HG02973 (cell line): Measurements from ENCODE around the gene PKP3.
"Not testable (repeated sequence)": the region's sequence is repeated elsewhere in the genome, so short reads cannot be mapped to it uniquely, and the experiment has no call there.

Experiments
- ATAC-seq: cut with Tn5 transposase; IDR thresholded peaks from one replicate; pipeline ENCODE4 v1.9.1; 2021; ENCODE audit warnings: moderate library complexity; ENCODE audit not compliant: unreplicated experiment

Gene PKP3

DNA sequence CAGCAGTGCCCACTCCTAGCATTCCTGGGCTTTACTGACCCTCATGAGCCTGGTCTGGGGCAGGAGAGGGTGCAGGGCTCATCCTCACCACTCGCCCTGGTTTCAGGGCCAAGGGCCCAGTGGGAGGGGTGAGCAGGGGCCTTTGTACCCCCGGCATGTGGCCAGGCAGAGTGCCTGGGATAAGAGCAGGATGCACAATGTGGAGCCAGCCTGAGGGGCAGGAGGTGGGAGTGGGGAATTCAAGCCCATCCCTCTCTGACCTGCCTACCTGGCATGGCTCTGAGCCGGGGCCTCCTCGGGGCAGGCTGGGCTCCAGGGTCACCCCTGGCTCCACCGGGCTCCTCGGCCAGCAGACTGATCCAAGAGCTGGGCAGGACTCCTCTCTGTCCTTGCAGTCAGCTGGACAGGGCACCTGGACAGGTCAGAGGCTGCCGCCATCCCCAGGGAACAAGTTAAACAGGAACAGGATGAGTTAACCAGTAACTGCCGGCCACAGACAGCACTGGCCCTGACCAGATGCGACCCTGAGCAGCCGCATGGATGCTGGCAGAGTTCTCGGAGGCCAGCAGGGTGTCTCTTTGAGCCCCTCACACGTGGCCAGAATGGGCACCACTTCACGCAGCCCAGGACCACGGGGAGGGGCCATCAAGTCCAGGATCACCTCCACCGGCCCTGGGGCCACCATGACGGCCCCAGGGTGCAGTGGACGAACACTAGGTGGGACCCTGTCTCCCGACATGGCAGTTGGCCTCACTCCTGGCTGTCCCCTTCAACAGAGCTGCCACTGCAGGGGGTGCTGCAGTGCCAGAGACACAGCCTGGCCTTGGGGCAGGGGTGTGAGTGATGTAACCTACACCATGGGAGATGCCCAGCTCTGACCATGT lies 15.8 kb downstream of the PKP3 start:
- no peak for ATAC-seq

DNA sequence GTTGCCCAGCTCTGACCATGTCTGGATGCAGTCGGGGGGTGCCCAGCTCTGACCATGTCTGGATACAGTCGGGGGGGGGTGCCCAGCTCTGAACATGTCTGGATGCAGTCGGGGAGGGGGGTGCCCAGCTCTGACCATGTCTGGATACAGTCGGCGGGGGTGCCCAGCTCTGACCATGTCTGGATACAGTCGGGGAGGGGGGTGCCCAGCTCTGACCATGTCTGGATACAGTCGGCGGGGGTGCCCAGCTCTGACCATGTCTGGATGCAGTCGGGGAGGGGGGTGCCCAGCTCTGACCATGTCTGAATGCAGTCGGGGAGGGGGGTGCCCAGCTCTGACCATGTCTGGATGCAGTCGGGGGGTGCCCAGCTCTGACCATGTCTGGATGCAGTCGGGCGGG lies 16.7 kb downstream of the PKP3 start:
- not testable (repeated sequence) for ATAC-seq

GRCh38 chr11:411520-411919 lies 17.5 kb downstream of the PKP3 start:
- ATAC-seq: not testable (repeated sequence)

DNA sequence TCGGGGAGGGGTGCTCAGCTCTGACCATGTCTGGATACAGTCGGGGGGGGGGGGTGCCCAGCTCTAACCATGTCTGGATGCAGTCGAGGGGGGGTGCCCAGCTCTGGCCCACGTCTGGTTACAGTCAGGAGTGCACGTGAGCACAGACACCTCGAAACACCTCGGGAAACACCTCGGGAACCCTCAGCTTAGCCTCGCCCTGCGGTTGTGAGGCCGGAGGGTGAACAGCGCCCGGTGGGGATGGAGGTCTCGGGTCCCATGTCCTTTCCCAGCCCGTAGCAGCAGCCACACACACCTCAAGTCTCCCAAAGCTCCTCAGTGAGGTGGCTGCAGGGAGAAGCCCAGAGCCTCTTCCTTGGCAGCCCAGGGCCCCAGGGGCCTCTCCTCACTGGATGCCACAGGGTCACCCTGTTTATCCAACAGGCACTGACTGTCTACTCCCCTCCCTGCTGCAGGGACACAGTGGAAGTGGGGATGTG lies 18.7 kb downstream of the PKP3 start:
- no peak for ATAC-seq

DNA sequence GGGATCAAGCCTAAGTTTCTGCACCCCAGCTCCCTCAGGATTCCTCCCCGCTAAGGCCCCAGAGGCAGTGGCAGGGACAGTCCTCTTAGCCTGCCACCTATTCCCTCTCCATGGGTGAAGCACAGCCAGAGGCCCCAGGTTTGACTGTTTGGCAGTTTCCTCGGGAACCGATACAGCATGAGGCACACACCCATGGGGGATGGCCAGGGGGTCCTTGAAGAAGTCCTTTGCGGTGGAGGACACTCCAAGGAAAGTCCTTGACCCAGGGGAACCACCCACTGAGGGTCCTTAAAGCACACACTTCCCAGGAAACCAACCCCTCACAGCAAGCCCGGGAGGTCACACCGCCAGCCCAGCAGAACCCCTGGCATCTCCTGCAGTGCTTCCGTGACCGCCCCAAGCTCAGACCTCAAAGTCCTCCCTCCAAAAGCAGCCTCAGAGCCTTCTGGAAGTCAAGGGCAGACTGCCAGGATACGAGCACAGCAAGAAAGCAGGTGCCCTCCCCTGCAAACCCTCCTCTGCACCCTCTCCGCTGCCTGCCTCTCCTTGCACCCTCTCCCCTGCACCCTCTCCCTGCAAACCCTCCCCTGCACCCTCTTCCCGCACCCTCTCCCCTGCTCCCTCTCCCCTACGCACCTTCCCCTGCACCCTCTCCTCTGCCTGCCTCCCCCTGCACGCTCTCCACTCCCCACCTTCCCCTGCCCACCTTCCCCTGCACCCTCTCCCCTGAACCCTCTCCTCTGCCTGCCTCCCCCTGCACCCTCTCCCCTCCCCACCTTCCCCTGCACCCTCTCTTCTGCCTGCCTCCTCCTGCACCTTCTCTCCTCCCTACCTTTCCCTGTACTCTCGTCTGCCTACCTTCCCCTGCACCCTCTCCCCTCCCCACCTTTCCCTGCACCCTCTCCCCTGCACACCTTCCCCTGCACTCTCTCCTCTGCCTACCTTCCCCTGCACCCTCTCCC lies 19.4 kb downstream of the PKP3 start:
- no peak for ATAC-seq

- no peak for ATAC-seq
Measured at GRCh38 chr11:414318-414857, 20.4 kb downstream of the PKP3 start.

DNA sequence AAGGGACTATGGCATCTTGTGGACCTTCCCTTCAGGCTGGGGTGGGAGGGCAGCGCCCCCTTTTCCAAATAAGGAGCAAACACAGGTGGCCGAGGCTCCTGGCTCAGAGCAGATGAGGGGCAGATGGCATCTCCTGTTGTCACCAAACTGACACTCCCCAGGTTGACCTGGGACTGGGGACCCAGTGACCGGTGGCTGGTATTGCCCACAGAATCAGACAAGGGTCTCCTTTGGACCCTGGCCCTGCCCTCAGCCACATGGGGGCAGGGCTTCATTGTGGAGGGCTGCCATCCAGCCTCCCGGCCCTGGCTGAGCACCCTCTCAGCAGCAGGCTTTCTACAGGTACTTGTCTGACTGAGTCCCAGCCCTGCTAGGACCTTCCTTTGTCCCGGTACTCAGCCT lies 21.6 kb downstream of the PKP3 start:
- no peak for ATAC-seq

- no peak for ATAC-seq
Measured at GRCh38 chr11:416051-416756, 22.2 kb downstream of the PKP3 start.

DNA sequence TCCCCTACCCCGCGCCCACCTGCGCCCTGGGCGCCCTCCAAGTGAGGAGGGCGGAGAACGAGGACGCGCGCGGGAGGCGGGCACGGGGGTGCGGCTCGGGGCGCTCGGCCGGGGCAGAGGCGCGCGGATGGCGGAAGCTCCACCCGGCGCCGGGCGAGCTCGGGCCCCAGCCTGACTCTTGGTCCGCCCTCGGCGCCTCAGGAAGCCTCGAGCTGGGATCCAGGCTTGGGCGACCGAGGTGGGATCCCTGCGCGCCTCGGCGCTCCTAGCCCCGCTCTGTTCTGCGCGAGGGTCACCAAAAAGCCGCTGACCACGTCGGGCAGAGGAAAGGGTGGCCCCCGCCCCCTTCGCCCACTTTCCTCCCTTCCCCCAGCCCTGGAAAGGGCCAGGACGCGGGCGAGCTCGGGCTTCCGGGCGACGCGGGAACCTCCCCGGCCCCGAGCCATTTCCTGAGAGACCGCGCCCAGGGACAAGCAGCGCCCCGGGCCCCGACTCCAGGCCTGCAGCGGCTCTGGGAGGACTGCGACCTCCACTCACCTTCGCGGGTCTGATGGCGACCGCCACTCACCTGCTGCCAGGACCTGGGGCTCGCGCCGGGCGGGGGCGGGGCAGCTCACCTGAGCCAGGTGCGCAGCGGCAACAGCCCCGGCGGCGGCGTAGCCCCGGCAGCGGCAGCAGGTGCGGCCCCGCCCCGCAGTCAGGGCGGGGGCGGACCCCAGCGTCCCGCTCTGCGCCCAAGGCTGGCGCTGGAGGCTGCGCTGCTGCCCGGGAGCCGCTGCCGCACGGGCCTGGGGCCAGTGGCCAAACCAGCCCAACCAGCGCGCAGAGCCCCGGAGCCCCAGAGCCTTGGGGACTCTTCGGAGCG lies 23.0 kb downstream of the PKP3 start:
- ATAC-seq: peak; percentile 44

DNA sequence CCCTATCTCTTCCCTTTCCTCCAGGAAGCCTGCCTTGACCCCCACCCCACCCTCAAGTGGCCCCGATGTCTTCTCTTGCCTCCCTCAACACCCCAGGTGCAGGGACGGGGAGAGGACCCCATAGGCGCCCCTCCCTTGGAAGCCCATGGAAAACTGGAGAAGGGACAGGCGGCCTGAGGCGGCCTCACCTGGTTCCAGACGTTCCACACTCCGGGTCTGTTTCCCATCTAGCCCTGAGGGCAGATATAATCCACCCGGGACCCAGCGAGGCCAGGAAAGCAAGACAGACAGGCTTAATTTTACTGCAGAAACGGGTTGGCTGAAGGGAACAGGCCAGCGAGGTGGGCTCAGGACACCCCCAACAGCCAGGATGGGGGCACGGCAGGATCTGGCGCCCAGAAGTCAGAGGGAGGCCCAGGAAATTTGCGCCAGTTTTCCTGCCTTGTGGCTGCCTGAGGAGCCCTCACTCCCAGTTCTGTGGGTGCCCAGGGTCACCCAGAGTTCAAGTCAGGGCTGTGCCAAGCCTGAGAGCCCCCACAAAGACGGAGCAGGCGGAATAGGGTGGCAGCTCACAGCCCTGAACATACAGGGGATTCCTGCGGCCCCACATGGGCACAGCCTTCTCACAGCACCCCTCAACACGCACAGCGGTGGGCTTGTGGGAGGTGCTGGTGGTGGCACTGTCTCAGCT lies 23.8 kb downstream of the PKP3 start:
- no peak for ATAC-seq

- no peak for ATAC-seq
Measured at GRCh38 chr11:418343-419247, 24.6 kb downstream of the PKP3 start.

GRCh38 chr11:419248-420005 lies 25.4 kb downstream of the PKP3 start:
- ATAC-seq: no peak

- ATAC-seq: no peak
Measured at GRCh38 chr11:420054-420910, 26.3 kb downstream of the PKP3 start.

GRCh38 chr11:420911-421321 lies 26.9 kb downstream of the PKP3 start:
- no peak for ATAC-seq

GRCh38 chr11:422249-422656 lies 28.2 kb downstream of the PKP3 start:
- no peak for ATAC-seq

GRCh38 chr11:424232-424631 lies 30.2 kb downstream of the PKP3 start:
- ATAC-seq: no peak
